Activated CD8-positive, alpha-beta T cell treated with anti-CD3 and anti-CD28 coated beads, Interleukin-2, amount 10 ng/mL, durations not matched to agents 7 days and 5 days (primary cell): ENCODE results near the gene TELO2. TPM values are rescaled to one million over a fixed set of nuclear protein-coding genes. Genes with fewer than 3 reads are reported as not detected.

Source experiments
- ATAC-seq: fragments of 150-1000 bp; cut with Tn5 transposase; one replicate; pipeline ENCODE4 v1.10.0; 2021; ENCODE audit warnings: moderate library complexity
- CTCF ChIA-PET: fragments of 350-600 bp; sonication (Branson Sonifier 250); formaldehyde crosslinking; loops from one replicate; lab custom pipeline; 2021; ENCODE audit warnings: antibody characterized with exemption; lab: Charles Lee
- POLR2A ChIA-PET: fragments of 350-600 bp; sonication (Branson Sonifier 250); formaldehyde crosslinking; loops from one replicate; lab custom pipeline; 2021; ENCODE audit warnings: antibody characterized with exemption; lab: Charles Lee
- DNase-seq: peaks from one replicate; pipeline ENCODE4 v3.0.0-alpha.2; 2020
- H3K27ac Mint-ChIP-seq: one replicate; pipeline ENCODE4 v1.8.0; 2021; ENCODE audit warnings: mild to moderate bottlenecking, mixed read lengths
- H3K27me3 Mint-ChIP-seq: one replicate; pipeline ENCODE4 v1.8.0; 2021; ENCODE audit warnings: low read depth, mixed read lengths
- H3K36me3 Mint-ChIP-seq: one replicate; pipeline ENCODE4 v1.8.0; 2021; ENCODE audit warnings: low read depth, mixed read lengths
- H3K4me1 Mint-ChIP-seq: one replicate; pipeline ENCODE4 v1.8.0; 2021; ENCODE audit warnings: low read depth, mixed read lengths
- H3K4me3 Mint-ChIP-seq: one replicate; pipeline ENCODE4 v1.8.0; 2021; ENCODE audit warnings: mild to moderate bottlenecking, mixed read lengths
- H3K9me3 Mint-ChIP-seq: one replicate; pipeline ENCODE4 v1.8.0; 2022; ENCODE audit warnings: mixed read lengths; ENCODE audit not compliant: insufficient read depth
- total RNA-seq, 2 experiments: library from RNA; stranded (reverse); gene quantifications; one replicate each; pipeline ENCODE4 v1.2.3, GENCODE V29; 2021

TELO2 gene
- total RNA-seq, 2 experiments from 2014 or later, result 70.1 to 73.3 TPM

DNA sequence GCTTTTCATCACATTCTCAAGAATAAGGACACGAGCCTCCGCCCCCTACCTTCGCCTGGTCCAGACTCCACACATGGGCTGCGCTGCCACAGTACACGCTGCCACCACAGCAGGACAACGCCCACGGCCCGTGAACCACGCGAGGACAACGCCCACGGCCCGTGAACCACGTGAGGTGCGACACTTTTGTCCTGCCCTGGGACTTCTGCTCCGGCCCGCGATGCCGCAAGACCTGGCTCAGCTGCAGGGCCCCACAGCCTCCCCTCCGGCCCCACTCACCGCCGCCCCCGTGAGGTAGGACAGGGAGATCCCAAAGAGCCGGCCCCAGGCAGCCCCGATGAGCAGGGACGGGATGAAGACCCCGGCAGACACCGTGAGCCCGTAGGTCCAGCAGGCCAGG is 42.9 kb upstream of the TELO2 start:
- ChIA-PET CTCF (no interaction called here), POLR2A (no interaction called here)
- Mint-ChIP-seq H3K36me3 (peaks cover 4% of the 10 kb centered on the region), H3K4me3 (no peak overlapping the region), H3K9me3 (no peaks in the 10 kb centered on the region), H3K27me3 (no peaks in the 10 kb centered on the region), H3K4me1 (no peaks in the 10 kb centered on the region), H3K27ac (no peak overlapping the region)
- ATAC-seq (no peak), DNase-seq (no peak)

DNA sequence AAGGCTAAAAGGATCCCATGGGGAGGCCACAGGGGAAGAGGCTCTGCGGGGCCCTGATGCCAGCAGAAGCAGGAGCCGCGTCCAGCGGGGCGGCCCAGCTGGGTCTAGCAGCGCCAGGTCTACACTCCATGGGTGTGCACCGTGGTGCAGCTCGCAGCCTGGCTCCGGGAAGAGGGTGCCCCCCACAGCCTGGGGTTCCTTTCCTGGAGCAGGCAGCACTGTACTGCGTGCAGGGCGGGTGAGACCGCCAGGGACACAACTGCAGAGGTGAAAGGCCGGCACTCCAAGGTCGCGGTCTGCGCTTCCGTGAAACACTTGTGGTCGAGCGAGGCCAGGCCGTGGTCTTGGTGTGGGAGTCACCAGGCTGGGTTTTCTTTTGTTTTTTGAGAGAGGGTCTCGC is 42.3 kb upstream of the TELO2 start:
- no peak for DNase-seq
- Mint-ChIP-seq H3K4me1 (no peaks in the 10 kb centered on the region), H3K27me3 (no peaks in the 10 kb centered on the region), H3K4me3 (no peak overlapping the region), H3K27ac (no peak overlapping the region), H3K36me3 (peaks cover 4% of the 10 kb centered on the region), H3K9me3 (no peaks in the 10 kb centered on the region)
- CTCF ChIA-PET, result no interaction called here
- POLR2A ChIA-PET, result no interaction called here
- ATAC-seq, result no peak

DNA sequence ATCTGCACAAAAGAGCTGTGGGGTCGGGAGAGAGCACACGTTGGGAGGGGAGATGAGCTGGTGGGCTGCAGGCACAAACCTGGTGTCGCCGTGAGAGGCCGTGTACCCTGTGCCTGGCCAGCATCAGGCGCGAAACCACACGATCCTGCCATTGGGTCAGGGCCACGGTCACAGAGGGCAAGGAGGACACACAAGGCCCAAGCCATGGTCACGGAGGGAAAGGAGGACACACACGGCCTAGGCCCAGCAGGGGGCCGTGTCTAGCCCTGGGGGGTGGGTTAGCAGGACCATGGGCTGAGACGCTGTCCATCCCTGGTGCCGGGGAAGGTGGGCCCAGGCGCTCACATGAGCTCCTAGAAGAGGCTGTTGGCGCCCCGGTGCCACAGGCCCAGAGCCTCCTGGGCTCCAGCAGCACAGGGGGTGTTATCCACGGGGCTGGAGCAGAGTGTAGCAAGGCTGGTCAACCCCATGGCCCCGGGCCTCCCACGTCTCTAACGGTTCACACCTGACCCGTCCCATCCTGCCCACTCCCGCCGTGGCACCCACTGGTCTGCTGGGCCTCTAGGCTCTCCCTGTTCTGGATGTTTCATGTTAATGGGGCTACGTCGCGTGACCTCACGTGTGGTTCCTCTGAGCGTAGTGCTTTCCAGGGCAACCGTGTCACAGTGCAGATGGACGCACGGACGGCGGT is 41.3 kb upstream of the TELO2 start:
- Mint-ChIP-seq H3K27me3 (no peaks in the 10 kb centered on the region), H3K4me3 (no peak overlapping the region), H3K9me3 (no peaks in the 10 kb centered on the region), H3K4me1 (no peaks in the 10 kb centered on the region), H3K36me3 (peaks cover 4% of the 10 kb centered on the region), H3K27ac (peak overlapping the region; percentile 34)
- ChIA-PET POLR2A (no interaction called here), CTCF (no interaction called here)
- ATAC-seq (no peak), DNase-seq (no peak)

DNA sequence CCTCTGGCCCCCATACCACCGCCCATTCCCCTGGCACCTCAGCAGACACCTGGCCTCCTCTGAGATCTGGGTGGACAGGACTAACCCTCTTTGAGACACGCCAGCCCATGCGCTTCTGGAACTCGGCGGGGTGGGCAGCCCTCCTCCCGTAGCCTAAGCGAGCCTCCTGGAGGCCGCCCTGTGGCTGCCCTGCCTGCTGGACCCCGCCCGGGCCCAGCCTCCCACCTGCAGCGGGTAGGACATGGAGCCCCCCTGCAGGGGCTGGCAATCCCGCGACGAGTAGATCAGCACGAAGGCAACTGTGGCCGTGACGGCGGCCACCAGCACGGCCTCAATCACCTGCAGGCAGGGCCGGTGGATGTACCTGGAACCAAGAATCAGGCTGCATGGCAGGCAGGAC is 40.6 kb upstream of the TELO2 start:
- ATAC-seq (no peak), DNase-seq (no peak)
- H3K36me3 Mint-ChIP-seq, result peaks cover 4% of the 10 kb centered on the region
- CTCF ChIA-PET, result no interaction called here
- POLR2A ChIA-PET, result no interaction called here
- H3K27me3 Mint-ChIP-seq, result no peaks in the 10 kb centered on the region
- no peaks in the 10 kb centered on the region for H3K4me1 Mint-ChIP-seq
- H3K4me3 Mint-ChIP-seq, result no peak overlapping the region
- H3K27ac Mint-ChIP-seq, result no peak overlapping the region
- H3K9me3 Mint-ChIP-seq, result no peaks in the 10 kb centered on the region

DNA sequence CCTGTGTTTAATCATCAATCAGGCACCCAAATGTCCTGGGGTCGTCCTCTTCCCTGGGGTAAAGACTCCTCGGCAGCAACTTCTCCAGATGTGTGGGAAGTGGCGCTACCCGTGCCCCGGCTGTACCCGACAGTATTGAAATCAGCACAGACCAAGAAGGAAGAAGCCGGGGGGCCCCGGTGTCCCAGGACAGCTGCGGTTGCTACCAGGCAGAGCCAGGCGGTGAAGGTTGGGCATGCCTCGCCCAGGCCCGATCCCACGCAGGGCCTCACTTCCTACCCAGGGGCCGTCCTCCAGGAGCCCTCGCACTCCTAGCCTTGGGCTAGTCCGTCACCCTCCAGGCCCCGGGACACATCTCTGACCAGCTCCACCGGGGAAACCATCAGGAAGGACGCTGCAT is 39.8 kb upstream of the TELO2 start:
- Mint-ChIP-seq H3K27me3 (no peaks in the 10 kb centered on the region), H3K4me3 (no peak overlapping the region), H3K27ac (no peak overlapping the region), H3K4me1 (no peaks in the 10 kb centered on the region), H3K9me3 (no peaks in the 10 kb centered on the region), H3K36me3 (peaks cover 4% of the 10 kb centered on the region)
- ChIA-PET CTCF (no interaction called here), POLR2A (no interaction called here)
- no peak for DNase-seq
- ATAC-seq, result no peak

DNA sequence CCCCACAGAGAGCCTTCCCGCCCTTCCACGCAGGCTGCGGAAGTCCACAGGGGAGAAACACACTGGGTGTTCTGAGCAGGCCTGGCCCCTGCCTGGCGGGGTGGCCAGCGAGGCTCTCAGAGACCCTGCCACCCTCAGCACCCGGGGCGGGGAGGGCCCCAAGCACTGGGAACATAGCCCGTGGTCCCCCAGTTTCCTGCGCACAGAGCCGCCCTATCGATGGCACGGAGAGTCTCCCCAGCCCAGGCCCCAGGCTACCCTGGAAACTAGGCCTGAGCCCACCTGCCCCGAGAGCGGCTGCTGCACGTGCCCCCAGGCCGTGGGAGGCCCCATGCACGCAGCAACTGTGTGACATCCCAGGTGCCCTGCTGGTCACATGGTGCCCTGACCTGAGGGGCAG is 38.6 kb upstream of the TELO2 start:
- Mint-ChIP-seq H3K9me3 (no peaks in the 10 kb centered on the region), H3K27ac (no peak overlapping the region), H3K4me3 (no peak overlapping the region), H3K36me3 (peaks cover 4% of the 10 kb centered on the region), H3K27me3 (no peaks in the 10 kb centered on the region), H3K4me1 (peaks cover 4% of the 10 kb centered on the region)
- ChIA-PET POLR2A (no interaction called here), CTCF (no interaction called here)
- ATAC-seq (no peak), DNase-seq (no peak)

DNA sequence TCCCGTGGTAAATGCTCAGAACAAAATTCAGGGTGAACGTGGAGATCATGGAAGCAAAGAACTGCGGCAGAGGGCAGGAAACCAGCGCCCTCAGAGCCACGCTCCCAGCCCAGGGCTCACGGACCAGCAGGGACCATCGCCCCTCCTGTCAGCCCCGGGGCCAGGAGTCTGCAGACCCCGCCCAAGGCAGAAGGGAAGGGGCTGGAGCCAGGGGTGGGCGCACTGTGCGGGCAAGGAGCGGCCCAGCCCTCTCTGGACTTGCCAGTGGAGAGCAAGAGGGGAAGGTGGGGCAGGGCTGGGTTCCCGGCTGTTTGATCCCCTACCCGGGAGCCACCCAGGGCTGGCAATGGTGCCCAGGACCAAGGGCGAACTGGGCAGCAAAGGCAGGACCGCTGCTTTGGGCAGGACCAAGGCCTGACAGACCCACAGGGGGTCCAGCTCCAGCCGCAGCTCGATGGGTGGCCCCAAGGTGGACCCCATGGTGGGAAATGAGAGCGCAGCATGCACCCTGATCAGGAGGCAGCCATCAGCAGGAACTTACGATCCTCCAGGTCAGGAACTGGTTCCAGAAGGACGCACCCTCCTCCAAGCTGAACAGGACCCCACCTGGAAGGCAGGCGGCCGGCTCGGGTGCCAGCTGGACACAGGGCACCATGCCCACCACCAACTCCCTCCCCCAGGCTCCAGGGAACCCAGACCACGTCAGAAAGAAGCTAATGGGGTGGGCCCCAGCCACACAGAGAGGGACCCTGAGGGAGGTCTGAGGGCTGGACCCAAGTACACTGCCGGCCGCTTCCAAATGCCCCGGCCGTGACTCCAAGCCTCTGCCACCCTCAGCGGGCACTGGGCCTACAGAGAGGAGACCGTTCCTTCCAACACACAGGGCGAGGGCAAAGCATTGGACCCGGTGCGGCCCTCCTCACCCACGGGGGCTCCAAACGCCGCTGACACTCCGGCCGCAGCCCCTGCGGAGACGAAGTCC is 37.7 kb upstream of the TELO2 start:
- Mint-ChIP-seq H3K4me1 (peaks cover 4% of the 10 kb centered on the region), H3K36me3 (peaks cover 4% of the 10 kb centered on the region), H3K27me3 (no peaks in the 10 kb centered on the region), H3K9me3 (no peaks in the 10 kb centered on the region), H3K27ac (no peak overlapping the region), H3K4me3 (no peak overlapping the region)
- DNase-seq (no peak), ATAC-seq (no peak)
- ChIA-PET CTCF (no interaction called here), POLR2A (no interaction called here)

DNA sequence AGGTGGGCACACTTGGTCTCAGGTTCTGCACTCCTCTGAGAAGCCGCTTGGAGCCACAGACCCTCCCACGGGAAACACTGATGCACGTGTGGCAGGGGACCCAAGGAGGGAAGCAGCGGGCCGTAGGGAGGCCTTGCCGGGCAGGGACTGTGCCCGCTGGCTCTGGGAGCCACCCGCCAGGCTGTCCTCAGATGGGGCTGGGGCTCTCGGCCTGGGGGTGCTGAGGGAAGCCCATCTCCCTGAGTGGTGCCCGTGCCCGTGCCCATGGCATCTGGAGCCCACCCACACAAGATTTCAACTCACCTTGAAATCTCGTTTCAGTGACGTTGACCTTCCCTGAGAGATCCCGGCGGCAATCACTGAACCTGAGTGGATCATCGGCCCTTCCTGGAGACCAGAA is 36.2 kb upstream of the TELO2 start:
- Mint-ChIP-seq H3K36me3 (peaks cover 2% of the 10 kb centered on the region), H3K4me3 (no peak overlapping the region), H3K27ac (no peak overlapping the region), H3K27me3 (no peaks in the 10 kb centered on the region), H3K4me1 (peaks cover 4% of the 10 kb centered on the region), H3K9me3 (no peaks in the 10 kb centered on the region)
- no peak for ATAC-seq
- ChIA-PET POLR2A (no interaction called here), CTCF (no interaction called here)
- no peak for DNase-seq

DNA sequence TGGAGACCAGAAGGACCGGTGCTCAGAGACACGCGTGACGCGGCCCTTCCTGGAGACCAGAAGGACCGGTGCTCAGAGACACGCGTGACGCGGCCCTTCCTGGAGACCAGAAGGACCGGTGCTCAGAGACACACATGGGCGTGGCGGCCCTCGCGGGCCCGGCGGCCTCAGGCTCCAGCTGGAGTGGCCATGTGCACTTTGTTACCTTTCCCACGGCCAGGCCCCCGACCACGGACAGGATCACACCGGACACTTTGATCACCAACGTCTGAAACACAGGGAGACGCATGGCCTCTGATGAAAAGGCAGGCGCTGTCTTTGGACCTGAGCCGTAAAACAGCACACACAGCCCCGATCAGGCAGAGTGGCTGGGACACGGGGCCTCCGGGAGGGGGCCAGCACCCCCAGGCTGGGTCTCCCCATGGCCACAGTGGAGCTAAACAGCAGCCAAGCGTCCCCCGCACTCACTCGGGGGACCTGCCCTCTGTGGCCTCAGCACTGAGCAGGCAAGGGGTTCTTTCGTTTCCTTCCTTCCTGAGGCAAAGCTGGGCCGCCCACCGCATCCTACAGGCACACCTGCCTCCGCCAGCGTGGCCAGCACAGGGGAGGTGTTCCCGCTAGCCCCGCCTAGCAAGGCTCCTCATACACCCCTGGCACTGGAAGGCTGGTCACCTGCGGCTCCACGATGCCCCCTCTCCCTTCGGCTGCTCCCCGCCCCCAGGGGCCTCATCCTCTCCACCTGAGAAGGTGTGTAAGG is 35.5 kb upstream of the TELO2 start:
- Mint-ChIP-seq H3K36me3 (peaks cover 2% of the 10 kb centered on the region), H3K4me3 (no peak overlapping the region), H3K9me3 (no peaks in the 10 kb centered on the region), H3K27me3 (no peaks in the 10 kb centered on the region), H3K27ac (no peak overlapping the region), H3K4me1 (peaks cover 4% of the 10 kb centered on the region)
- ATAC-seq (no peak), DNase-seq (no peak)
- ChIA-PET CTCF (no interaction called here), POLR2A (no interaction called here)

DNA sequence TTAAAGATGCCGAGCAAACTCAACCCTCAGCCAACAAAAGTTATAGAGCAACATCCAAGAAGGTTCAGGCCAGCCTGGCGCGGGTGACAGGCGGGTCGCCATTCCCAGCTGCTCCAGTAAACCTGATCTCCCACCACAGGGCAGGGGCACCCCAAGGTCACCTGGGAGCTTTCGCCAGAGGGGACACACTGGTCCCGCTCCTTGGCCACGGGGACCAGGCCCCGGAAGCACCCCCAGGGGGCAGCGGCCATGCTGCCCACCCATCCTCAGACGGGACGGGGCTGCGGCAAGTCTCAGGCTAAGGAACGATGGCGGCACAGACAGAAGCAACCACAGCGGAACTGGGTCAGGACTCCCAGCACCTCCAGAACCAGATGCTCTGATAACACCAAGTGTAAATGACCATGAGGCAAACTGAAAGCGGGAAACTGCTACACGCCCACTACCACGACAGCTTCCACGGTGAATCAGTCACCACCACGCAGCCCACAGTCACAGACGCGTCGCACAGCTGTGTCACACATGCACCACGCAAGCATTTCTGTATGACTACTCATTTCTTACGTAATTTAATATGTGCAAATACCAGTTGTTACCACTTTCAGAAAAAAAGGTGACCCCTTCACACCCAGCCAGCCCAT is 34.7 kb upstream of the TELO2 start:
- no peak for DNase-seq
- POLR2A ChIA-PET, result no interaction called here
- Mint-ChIP-seq H3K9me3 (no peaks in the 10 kb centered on the region), H3K4me3 (no peak overlapping the region), H3K4me1 (peaks cover 4% of the 10 kb centered on the region), H3K36me3 (no peaks in the 10 kb centered on the region), H3K27me3 (no peaks in the 10 kb centered on the region), H3K27ac (no peak overlapping the region)
- CTCF ChIA-PET, result no interaction called here
- no peak for ATAC-seq

DNA sequence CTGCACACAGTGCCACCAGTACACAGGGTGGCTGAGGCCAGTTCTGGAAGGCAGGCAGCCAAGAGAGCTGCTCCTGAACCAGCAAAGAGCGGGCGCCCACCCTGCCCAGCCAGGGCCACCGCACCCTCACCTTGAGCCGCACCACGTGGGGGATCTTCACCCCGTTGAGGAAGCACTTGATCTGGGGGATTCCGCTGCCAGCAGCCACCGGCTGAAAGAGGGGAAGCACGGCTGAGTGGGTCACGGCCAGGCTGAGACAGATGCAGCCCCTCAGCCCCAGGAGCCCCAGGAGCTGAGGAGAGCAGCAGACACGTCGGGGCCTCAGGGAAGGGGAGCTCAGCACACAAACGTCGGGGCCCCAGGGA is 34.2 kb upstream of the TELO2 start:
- peaks cover 4% of the 10 kb centered on the region for H3K4me1 Mint-ChIP-seq
- no peaks in the 10 kb centered on the region for H3K9me3 Mint-ChIP-seq
- ATAC-seq (no peak), DNase-seq (no peak)
- H3K27me3 Mint-ChIP-seq, result no peaks in the 10 kb centered on the region
- H3K4me3 Mint-ChIP-seq, result no peak overlapping the region
- CTCF ChIA-PET, result no interaction called here
- no peaks in the 10 kb centered on the region for H3K36me3 Mint-ChIP-seq
- H3K27ac Mint-ChIP-seq, result no peak overlapping the region
- POLR2A ChIA-PET, result no interaction called here
